Measurements from ENCODE around the gene ZBTB47. TPM values are rescaled to one million over a fixed set of nuclear protein-coding genes. Genes with fewer than 3 reads are reported as not detected.

ZBTB47 gene
- total RNA-seq, 1 donor from 2014 or later: 28.1 TPM

DNA sequence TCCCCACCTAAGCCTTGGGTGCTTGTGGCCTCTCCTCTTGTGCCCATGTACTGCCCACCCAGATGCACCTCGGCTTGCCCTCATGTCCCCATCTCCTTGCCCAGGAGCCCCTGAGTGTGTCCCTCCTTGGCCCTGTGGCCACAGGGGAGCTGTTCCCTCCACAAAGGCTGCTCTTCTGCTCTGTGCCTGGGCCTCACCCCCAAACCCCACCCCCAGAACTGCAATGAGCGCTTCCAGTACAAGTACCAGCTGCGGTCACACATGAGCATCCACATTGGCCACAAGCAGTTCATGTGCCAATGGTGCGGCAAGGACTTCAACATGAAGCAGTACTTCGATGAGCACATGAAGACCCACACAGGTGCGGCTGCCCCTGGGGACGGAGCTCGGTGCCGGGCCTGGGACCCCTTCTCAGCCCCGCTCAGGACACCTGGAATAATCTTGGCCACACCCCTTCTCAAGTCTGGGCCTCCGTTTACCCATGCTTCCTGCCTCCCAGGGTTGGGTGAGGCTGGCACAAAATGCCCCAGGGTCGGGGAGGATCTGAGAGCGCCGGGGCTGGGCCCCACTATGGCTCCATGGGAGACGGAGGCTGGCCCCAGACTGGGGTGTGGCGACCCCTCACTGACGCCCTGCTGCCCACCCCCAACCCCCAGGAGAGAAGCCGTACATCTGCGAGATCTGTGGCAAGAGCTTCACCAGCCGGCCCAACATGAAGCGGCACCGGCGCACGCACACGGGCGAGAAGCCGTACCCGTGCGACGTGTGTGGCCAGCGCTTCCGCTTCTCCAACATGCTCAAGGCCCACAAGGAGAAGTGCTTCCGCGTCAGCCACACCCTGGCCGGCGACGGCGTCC lies 10.3 kb downstream of the ZBTB47 start:
- ATAC-seq (peak; percentile 2), DNase-seq (no peak)
- H3K27me3 ChIP-seq: no peaks in the 10 kb centered on the region
- intact Hi-C loops (cut with DNase I): no loop called here
- peaks cover 9% of the 10 kb centered on the region for H3K36me3 ChIP-seq
- TF ChIP-seq, protein P1, sequence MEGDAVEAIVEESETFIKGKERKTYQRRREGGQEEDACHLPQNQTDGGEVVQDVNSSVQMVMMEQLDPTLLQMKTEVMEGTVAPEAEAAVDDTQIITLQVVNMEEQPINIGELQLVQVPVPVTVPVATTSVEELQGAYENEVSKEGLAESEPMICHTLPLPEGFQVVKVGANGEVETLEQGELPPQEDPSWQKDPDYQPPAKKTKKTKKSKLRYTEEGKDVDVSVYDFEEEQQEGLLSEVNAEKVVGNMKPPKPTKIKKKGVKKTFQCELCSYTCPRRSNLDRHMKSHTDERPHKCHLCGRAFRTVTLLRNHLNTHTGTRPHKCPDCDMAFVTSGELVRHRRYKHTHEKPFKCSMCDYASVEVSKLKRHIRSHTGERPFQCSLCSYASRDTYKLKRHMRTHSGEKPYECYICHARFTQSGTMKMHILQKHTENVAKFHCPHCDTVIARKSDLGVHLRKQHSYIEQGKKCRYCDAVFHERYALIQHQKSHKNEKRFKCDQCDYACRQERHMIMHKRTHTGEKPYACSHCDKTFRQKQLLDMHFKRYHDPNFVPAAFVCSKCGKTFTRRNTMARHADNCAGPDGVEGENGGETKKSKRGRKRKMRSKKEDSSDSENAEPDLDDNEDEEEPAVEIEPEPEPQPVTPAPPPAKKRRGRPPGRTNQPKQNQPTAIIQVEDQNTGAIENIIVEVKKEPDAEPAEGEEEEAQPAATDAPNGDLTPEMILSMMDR (IDR thresholded peaks at IDR 0.05): no peak
- no peak overlapping the region for H3K4me3 ChIP-seq
- peaks cover 8% of the 10 kb centered on the region for H3K4me1 ChIP-seq
- H3K27ac ChIP-seq: no peak overlapping the region
- H3K9me3 ChIP-seq: no peaks in the 10 kb centered on the region

DNA sequence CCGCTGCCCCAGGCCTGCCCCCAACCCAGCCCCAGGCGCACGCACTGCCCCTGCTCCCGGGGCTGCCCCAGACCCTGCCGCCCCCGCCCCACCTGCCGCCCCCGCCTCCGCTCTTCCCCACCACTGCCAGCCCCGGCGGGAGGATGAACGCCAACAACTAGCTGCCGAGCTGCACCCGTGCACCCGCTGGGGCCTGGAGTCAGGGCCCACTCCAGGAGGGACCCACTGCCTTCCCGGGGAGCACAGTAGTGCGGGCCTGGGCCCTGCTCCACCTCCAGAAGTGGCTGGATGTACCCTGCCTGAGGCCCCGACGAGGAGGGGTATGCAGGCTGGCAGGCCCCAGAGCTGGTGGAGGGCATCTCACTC lies 10.9 kb downstream of the ZBTB47 start:
- no peak overlapping the region for H3K4me3 ChIP-seq

DNA sequence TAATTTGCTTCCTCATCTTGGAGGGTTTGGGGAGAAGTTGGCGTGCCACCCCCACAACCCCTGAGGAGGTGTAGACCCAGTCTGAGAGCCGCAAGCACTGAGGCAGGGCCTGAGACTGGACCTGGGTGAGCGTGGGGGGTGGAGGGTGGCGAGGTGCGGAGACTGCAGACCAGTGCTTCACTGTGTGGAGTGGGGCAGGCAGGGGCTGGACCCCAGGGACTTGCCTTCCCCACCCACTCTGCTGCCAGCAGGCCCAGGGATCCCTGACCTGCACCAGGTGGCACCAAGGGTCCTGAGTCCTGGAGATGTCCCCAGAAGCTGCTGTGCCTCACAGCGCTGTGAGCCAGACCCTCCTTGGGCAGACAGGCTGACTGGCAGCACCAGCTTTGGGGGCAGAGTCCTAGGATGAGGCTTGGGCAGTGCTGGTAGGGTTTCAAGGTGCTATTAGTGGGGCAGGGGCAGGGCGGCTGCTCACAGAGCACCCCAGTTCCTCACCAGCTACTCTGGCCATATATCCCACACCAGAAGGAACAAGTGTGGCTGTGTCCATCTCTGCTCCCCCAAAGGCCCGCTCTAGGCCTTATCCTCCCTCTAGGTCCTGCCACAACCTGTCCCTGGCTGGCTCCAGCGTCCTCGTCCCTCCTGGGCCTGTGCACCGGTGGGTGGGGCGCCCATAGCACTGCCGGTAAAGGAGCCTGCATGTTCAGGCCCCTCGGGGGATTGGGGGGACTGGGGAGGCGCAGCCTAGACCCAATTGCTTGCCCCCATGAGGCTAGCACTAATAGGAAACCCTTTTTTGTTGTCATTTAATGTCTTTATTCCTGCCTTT lies 11.8 kb downstream of the ZBTB47 start:
- H3K27me3 ChIP-seq: no peaks in the 10 kb centered on the region
- peaks cover 8% of the 10 kb centered on the region for H3K4me1 ChIP-seq
- intact Hi-C loops (cut with DNase I): no loop called here
- DNase-seq (no peak), ATAC-seq (no peak)
- H3K27ac ChIP-seq: no peak overlapping the region
- TF ChIP-seq, protein P1 (IDR thresholded peaks at IDR 0.05): no peak
- no peaks in the 10 kb centered on the region for H3K36me3 ChIP-seq
- no peaks in the 10 kb centered on the region for H3K9me3 ChIP-seq
- no peak overlapping the region for H3K4me3 ChIP-seq

More for the DNA sequence above, 10.9 kb downstream of the ZBTB47 start:
- H3K4me1 ChIP-seq: peaks cover 8% of the 10 kb centered on the region
- H3K9me3 ChIP-seq: no peaks in the 10 kb centered on the region
- no peaks in the 10 kb centered on the region for H3K27me3 ChIP-seq
- intact Hi-C loops (cut with DNase I): no loop called here
- H3K27ac ChIP-seq: no peak overlapping the region
- TF ChIP-seq, protein P1 (IDR thresholded peaks at IDR 0.05): no peak
- DNase-seq (no peak), ATAC-seq (no peak)
- H3K36me3 ChIP-seq: peaks cover 8% of the 10 kb centered on the region

- TF ChIP-seq, protein P1 (IDR thresholded peaks at IDR 0.05): no peak
- H3K4me1 ChIP-seq: peaks cover 8% of the 10 kb centered on the region
- DNase-seq (no peak), ATAC-seq (no peak)
- no peaks in the 10 kb centered on the region for H3K27me3 ChIP-seq
- no peak overlapping the region for H3K4me3 ChIP-seq
- H3K27ac ChIP-seq: no peak overlapping the region
- intact Hi-C loops (cut with DNase I): no loop called here
- H3K9me3 ChIP-seq: no peaks in the 10 kb centered on the region
- no peaks in the 10 kb centered on the region for H3K36me3 ChIP-seq
Observed at GRCh38 chr3:42666022-42666421, 12.5 kb downstream of the ZBTB47 start.

DNA sequence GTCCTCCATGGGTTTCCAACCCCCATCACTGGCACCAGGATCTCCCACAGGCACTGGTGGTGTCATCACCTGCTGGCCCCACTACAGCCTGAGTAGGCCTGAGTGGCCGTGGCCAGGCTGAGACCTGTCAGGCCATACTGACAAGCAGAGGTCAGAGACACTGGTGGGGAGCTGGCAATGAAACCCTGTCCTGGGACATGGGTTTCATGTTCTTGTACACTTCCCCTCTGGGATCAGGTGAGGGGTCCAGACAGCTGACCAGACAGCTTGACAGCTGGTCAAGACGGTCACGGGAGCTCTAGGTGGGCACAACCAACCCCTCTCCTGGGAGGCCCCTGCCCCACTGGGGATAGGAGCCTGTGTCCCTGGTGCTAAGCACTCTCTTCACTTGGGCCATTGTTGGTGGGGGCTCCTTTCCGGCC lies 13.1 kb downstream of the ZBTB47 start:
- TF ChIP-seq, protein P1 (IDR thresholded peaks at IDR 0.05): no peak
- DNase-seq (no peak), ATAC-seq (no peak)
- H3K27ac ChIP-seq: no peak overlapping the region
- intact Hi-C loops (cut with DNase I): no loop called here
- H3K36me3 ChIP-seq: no peaks in the 10 kb centered on the region
- no peaks in the 10 kb centered on the region for H3K9me3 ChIP-seq
- H3K4me3 ChIP-seq: no peak overlapping the region
- H3K27me3 ChIP-seq: no peaks in the 10 kb centered on the region
- H3K4me1 ChIP-seq: peaks cover 8% of the 10 kb centered on the region
